Lung (tissue), 13 donors: ENCODE measurements around the gene GCK. TPM values are rescaled to one million over a fixed set of nuclear protein-coding genes. Genes with fewer than 3 reads are reported as not detected.

ENCODE experiments used
- ATAC-seq: fragments of 200-7000 bp; cut with Tn5 transposase; one replicate; pipeline ENCODE4 v1.9.1; 2020; ENCODE audit warnings: moderate number of reproducible peaks; ENCODE audit not compliant: insufficient read depth, low FRiP score
- DNase-seq, 3 donors: peaks; one replicate each; pipeline ENCODE4 v3.0.0-alpha.2; 2013 to 2017
- H3K27ac ChIP-seq, 2 donors: one replicate each; pipeline ENCODE4 v1.5.1; 2013; ENCODE audit warnings: mild to moderate bottlenecking in 2 of 2, moderate library complexity in 2 of 2, control low read depth in 1 of 2, inconsistent platforms in 1 of 2, low read depth in 1 of 2, low read length in 1 of 2
- H3K27me3 ChIP-seq, 3 donors: one replicate each; pipeline ENCODE4 v1.5.1; 2013; ENCODE audit warnings: low read length in 2 of 3; ENCODE audit not compliant: control insufficient read depth in 3 of 3, insufficient read depth in 3 of 3
- H3K36me3 ChIP-seq, 4 donors: one replicate each; pipeline ENCODE4 v1.5.1; 2013; ENCODE audit warnings: low read length in 4 of 4, mild to moderate bottlenecking in 1 of 4, moderate library complexity in 1 of 4; ENCODE audit not compliant: control insufficient read depth in 4 of 4, insufficient read depth in 4 of 4
- H3K4me1 ChIP-seq, 5 donors: one replicate each; pipeline ENCODE4 v1.5.1; 2013; ENCODE audit warnings: low read length in 5 of 5, mild to moderate bottlenecking in 2 of 5, moderate library complexity in 1 of 5; ENCODE audit not compliant: control insufficient read depth in 5 of 5, insufficient read depth in 5 of 5
- H3K4me3 ChIP-seq: one replicate; pipeline ENCODE4 v1.5.1; 2013; ENCODE audit warnings: mild to moderate bottlenecking, control low read depth, moderate library complexity
- H3K9ac ChIP-seq, 2 donors: one replicate each; pipeline ENCODE4 v1.5.1; 2013; ENCODE audit warnings: low read length in 2 of 2, control low read depth in 1 of 2; ENCODE audit not compliant: insufficient read depth in 1 of 2
- H3K9me3 ChIP-seq, 4 donors: one replicate each; pipeline ENCODE4 v1.5.1; 2013; ENCODE audit warnings: low read length in 3 of 4, mild to moderate bottlenecking in 1 of 4, moderate library complexity in 1 of 4; ENCODE audit not compliant: control insufficient read depth in 4 of 4, insufficient read depth in 3 of 4
- WGBS, 2 donors: extraction: QIAGEN DNeasy Blood & Tissue Kit; methylation state at CpG; one replicate each; pipeline ENCODE4 v1.1.7; 2013; 5-methylcytosine and 5-hydroxymethylcytosine counted together
- polyA plus RNA-seq, 2 donors: library from polyadenylated mRNA; stranded (reverse); fragments of 200-250 nt; gene quantifications; one replicate each; pipeline ENCODE4 v1.2.1, GENCODE V29; 2013
- small RNA-seq: library from RNA; depleted of rRNA; stranded (forward); fragments of <200 nt; gene quantifications from one replicate; pipeline ENCODE3, GENCODE V24; 2014; ENCODE audit warnings: low replicate concordance
- total RNA-seq, 2 donors: library from RNA; depleted of rRNA in 1 of 2; stranded (reverse); fragments of >200 nt in 1 of 2; gene quantifications; one replicate each; pipeline ENCODE4 v1.2.1, GENCODE V29; 2014 to 2021
- TF ChIP-seq, protein P1 (sequence below): IDR thresholded peaks from 2 replicates; pipeline ENCODE4 v1.5.1; 2012; ENCODE audit warnings: mild to moderate bottlenecking; ENCODE audit errors: control extremely low read depth, extremely low read depth
- donor health status: control.
- donor health status: control.
- donor health status: Bipolar disorder and iron deficiency.
- donor health status: healthy.
- donor health status: DM: yes; HTN: yes; CAD: no.

The GCK gene
- total and polyA plus RNA-seq, 4 donors = 0.25 to 1.1 (median 0.43) TPM

DNA sequence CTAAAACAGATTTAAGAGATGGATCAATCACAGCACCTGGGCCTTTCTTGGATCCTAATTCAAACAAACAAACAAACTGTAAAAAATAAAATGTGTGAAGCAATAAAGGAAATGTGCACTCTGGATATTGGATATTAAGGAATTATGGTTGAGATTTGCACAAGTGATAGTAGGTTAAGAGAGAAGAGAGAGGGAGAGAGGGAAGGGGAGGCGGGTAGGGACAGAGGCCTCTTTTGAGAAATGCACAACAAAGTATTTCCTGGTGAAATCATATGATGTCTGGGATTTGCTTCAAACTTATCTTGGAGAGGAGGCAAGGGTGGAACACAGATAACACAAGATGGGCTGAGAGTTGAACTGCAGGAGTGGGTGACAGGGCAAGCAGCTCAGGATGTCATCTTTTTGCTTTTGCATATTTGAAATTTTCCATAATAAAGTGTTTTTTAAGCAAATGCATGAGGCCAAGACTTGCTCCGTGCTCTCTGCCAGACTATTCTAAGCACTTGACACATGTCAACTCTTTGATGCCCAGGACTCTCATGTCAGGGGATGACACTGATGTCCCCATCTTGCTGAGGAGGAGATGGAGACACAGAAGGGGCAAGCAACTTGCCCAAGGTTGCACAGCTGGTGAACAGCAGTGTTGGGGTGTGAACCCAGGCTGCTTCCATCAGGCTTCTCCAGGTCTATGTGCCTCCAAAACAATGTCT is 94.2 kb downstream of the GCK start:
- Histone ChIP-seq H3K4me1 (peaks cover 0 to 13% (median 0%) of the 10 kb centered on the region in 5 donors), H3K4me3 (no peak overlapping the region), H3K27ac (no peak overlapping the region), H3K9ac (no peak overlapping the region), H3K9me3 (no peaks in the 10 kb centered on the region), H3K36me3 (no peaks in the 10 kb centered on the region), H3K27me3 (no peaks in the 10 kb centered on the region)
- DNase-seq (peak in 1 of 3 donors; percentile 38), ATAC-seq (no peak)
- TF ChIP-seq, protein P1, sequence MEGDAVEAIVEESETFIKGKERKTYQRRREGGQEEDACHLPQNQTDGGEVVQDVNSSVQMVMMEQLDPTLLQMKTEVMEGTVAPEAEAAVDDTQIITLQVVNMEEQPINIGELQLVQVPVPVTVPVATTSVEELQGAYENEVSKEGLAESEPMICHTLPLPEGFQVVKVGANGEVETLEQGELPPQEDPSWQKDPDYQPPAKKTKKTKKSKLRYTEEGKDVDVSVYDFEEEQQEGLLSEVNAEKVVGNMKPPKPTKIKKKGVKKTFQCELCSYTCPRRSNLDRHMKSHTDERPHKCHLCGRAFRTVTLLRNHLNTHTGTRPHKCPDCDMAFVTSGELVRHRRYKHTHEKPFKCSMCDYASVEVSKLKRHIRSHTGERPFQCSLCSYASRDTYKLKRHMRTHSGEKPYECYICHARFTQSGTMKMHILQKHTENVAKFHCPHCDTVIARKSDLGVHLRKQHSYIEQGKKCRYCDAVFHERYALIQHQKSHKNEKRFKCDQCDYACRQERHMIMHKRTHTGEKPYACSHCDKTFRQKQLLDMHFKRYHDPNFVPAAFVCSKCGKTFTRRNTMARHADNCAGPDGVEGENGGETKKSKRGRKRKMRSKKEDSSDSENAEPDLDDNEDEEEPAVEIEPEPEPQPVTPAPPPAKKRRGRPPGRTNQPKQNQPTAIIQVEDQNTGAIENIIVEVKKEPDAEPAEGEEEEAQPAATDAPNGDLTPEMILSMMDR = no peak
- 74 to 92% methylated on average over 2 of the region's 2 CpGs for WGBS, 2 donors

DNA sequence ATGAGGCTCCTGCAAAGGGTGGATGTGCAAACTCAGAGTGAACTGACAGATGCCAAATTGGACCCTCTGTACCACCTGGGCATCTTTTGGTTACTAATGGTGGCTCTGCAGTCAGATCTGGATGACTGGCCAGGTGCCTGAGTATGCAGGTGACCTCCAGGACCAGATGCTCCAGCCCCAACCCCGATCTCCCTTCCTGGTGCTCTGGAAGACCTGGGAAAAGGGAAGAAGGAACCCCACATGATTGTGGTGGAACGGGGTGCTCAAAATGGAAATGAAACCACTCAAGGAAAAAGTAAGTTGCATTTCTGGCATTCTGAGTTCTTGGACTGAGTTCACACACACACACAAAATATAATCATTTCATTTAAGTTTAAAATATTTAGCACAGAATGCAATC is 94.9 kb downstream of the GCK start:
- TF ChIP-seq, protein P1 = no peak
- H3K27ac ChIP-seq = peak overlapping the region in 1 of 2 donors; percentile 17
- no peak overlapping the region for H3K9ac ChIP-seq
- no peak overlapping the region for H3K4me3 ChIP-seq
- DNase-seq (no peak), ATAC-seq (no peak)
- H3K9me3 ChIP-seq = no peaks in the 10 kb centered on the region
- 55 to 69% methylated on average over 2 of the region's 2 CpGs for WGBS, 2 donors
- no peaks in the 10 kb centered on the region for H3K27me3 ChIP-seq
- H3K4me1 ChIP-seq = peaks cover 0 to 13% (median 0%) of the 10 kb centered on the region in 5 donors
- no peaks in the 10 kb centered on the region for H3K36me3 ChIP-seq

Small RNA genes within 50 kb of the gene (small RNA-seq; reads per million reads assigned to genes)
- gene RNA5SP230 = not detected

Other genes starting within 250 kb of the GCK start
- under 1 TPM in 1 of 2 donors, not detected in 1; 0.09 TPM for gene SPDYE1, start 191.5 kb downstream of the GCK start, total RNA-seq
- gene SPDYE1, start 191.5 kb downstream of the GCK start, polyA plus RNA-seq = not detected
- gene DBNL, start 144.7 kb downstream of the GCK start, total RNA-seq = 100 to 1,000 TPM in 1 of 2 donors, 10 to 100 TPM in 1; 65.9 to 144 TPM
- 100 to 1,000 TPM in 1 of 2 donors, 10 to 100 TPM in 1; 89.3 to 209 TPM for gene DBNL, start 144.7 kb downstream of the GCK start, polyA plus RNA-seq
- gene PGAM2, start 123.9 kb downstream of the GCK start, total RNA-seq = under 1 TPM in 1 of 2 donors, not detected in 1; 0.85 TPM
- under 1 TPM; 0.63 to 0.83 TPM for gene PGAM2, start 123.9 kb downstream of the GCK start, polyA plus RNA-seq
- gene POLM, start 106.9 kb downstream of the GCK start, total RNA-seq = 10 to 100 TPM; 27.9 to 35.8 TPM
- gene POLM, start 106.9 kb downstream of the GCK start, polyA plus RNA-seq = 10 to 100 TPM; 17.9 to 19.1 TPM
- gene AEBP1, start 85.1 kb downstream of the GCK start, total RNA-seq = 100 to 1,000 TPM in 1 of 2 donors, 10 to 100 TPM in 1; 43.4 to 124 TPM
- gene AEBP1, start 85.1 kb downstream of the GCK start, polyA plus RNA-seq = 10 to 100 TPM; 68.3 to 69.0 TPM
- 10 to 100 TPM; 48.8 to 90.7 TPM for gene POLD2, start 65.9 kb downstream of the GCK start, total RNA-seq
- 10 to 100 TPM; 61.9 to 80.7 TPM for gene POLD2, start 65.9 kb downstream of the GCK start, polyA plus RNA-seq
- gene MYL7, start 48.1 kb downstream of the GCK start, total RNA-seq = 10 to 100 TPM in 1 of 2 donors, not detected in 1; 13.0 TPM
- gene MYL7, start 48.1 kb downstream of the GCK start, polyA plus RNA-seq = under 1 TPM in 1 of 2 donors, not detected in 1; 0.08 TPM
- 10 to 100 TPM; 28.4 to 74.0 TPM for gene YKT6, start 11.5 kb upstream of the GCK start, total RNA-seq
- gene YKT6, start 11.5 kb upstream of the GCK start, polyA plus RNA-seq = 10 to 100 TPM; 37.9 to 82.1 TPM
- gene CAMK2B, start 136.2 kb upstream of the GCK start, total RNA-seq = under 1 TPM; 0.40 to 0.80 TPM
- gene CAMK2B, start 136.2 kb upstream of the GCK start, polyA plus RNA-seq = under 1 TPM; 0.12 to 0.25 TPM